ENCODE measurements around the gene IRS2. TPM values are rescaled to one million over a fixed set of nuclear protein-coding genes. Genes with fewer than 3 reads are reported as not detected.

Gene IRS2
- total and polyA plus RNA-seq, 2 donors (not counting 3 experiments of a cell fraction or from before 2014, with no cell fraction given) = 1.6 to 4.4 TPM

DNA sequence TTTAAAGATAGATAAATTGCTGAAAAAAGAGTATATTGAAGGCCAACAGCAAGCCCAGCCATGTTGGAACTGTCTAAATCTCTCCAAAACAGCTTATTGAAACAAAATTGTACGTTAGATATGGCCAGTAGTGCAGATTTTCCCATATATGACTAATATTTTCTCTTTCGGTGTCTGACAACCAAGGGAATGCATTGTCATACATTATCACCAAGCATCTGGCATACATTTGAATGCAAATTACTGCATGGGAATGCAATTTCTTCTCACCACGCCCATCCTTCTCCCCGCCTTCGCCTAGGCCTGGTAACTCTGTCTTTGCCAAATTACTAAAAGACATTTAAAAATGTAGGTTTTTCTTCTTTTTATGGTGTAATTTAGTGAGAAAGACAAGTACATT is 32.5 kb upstream of the IRS2 start:
- FAIRE-seq = no peak
- Histone ChIP-seq H4K20me1 (replicated peaks; ENCODE audit: control insufficient read depth, extremely low read depth, insufficient read depth, low read length) (no peaks in the 10 kb centered on the region), H3K9ac (replicated peaks; ENCODE audit: extremely low read depth, insufficient read depth, low read length) (no peak overlapping the region), H3K36me3 (ENCODE audit: control insufficient read depth in 2 of 2, extremely low read depth in 1 of 2, insufficient read depth in 2 of 2, low read length in 2 of 2) (no peaks in the 10 kb centered on the region), H2AFZ (ENCODE audit: low read depth, low read length) (no peak overlapping the region), H3K9me1 (replicated peaks; ENCODE audit: control insufficient read depth, extremely low read depth, insufficient read depth, low read length) (no peaks in the 10 kb centered on the region), H3K27ac (ENCODE audit: insufficient read depth, low read depth, low read length) (no peak overlapping the region), H3K79me2 (ENCODE audit: control insufficient read depth, insufficient read depth, low read length) (no peaks in the 10 kb centered on the region), H3K27me3 (ENCODE audit: control insufficient read depth in 2 of 2, insufficient read depth in 2 of 2, low read length in 2 of 2) (no peaks in the 10 kb centered on the region), H3K4me1 (ENCODE audit: control insufficient read depth, extremely low read depth, insufficient read depth, low read length) (no peaks in the 10 kb centered on the region), H3K4me2 (ENCODE audit: insufficient read depth, low read length) (no peak overlapping the region), H3K9me3 (replicated peaks; ENCODE audit: control insufficient read depth, insufficient read depth, low read length) (no peaks in the 10 kb centered on the region), H3K4me3 (replicated peaks in 1 of 3; ENCODE audit: insufficient read depth in 1 of 3, low read depth in 1 of 3, low read length in 3 of 3) (no peak overlapping the region)
- dilution Hi-C loops (cut with MboI; ENCODE audit: extremely low pct_ligation_motif_present, low sequenced_read_pairs) = no loop called here
- BruUV-seq (replicated peaks) = no TSS peak
- POLR2A ChIA-PET = no interaction called here
- DNase-seq (ENCODE audit: low read depth, low spot score) = no peak
- TF ChIP-seq POLR2AphosphoS5 (IDR thresholded peaks at IDR 0.05; ENCODE audit: insufficient read depth, low read depth, low read length) (no peak), EZH2 (IDR thresholded peaks at IDR 0.05; ENCODE audit: borderline replicate concordance, low read depth, low read length, severe bottlenecking) (no peak), GATA2 (IDR thresholded peaks at IDR 0.05; ENCODE audit: insufficient read depth, insufficient read length, low read depth, low read length) (no peak), FOS (IDR thresholded peaks at IDR 0.05; ENCODE audit: borderline replicate concordance, insufficient read depth, low read length) (no peak), JUN (IDR thresholded peaks at IDR 0.05; ENCODE audit: borderline replicate concordance, insufficient read depth, insufficient read length, low read depth) (no peak), MYC (IDR thresholded peaks at IDR 0.05; ENCODE audit: low read depth, low read length) (no peak), POLR2A (IDR thresholded peaks at IDR 0.05; ENCODE audit: low read depth, low read length) (no peak)
- TF ChIP-seq, protein P1, sequence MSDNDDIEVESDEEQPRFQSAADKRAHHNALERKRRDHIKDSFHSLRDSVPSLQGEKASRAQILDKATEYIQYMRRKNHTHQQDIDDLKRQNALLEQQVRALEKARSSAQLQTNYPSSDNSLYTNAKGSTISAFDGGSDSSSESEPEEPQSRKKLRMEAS (IDR thresholded peaks at IDR 0.05; ENCODE audit: insufficient read depth, insufficient read length) = no peak
- TF ChIP-seq, protein P2, sequence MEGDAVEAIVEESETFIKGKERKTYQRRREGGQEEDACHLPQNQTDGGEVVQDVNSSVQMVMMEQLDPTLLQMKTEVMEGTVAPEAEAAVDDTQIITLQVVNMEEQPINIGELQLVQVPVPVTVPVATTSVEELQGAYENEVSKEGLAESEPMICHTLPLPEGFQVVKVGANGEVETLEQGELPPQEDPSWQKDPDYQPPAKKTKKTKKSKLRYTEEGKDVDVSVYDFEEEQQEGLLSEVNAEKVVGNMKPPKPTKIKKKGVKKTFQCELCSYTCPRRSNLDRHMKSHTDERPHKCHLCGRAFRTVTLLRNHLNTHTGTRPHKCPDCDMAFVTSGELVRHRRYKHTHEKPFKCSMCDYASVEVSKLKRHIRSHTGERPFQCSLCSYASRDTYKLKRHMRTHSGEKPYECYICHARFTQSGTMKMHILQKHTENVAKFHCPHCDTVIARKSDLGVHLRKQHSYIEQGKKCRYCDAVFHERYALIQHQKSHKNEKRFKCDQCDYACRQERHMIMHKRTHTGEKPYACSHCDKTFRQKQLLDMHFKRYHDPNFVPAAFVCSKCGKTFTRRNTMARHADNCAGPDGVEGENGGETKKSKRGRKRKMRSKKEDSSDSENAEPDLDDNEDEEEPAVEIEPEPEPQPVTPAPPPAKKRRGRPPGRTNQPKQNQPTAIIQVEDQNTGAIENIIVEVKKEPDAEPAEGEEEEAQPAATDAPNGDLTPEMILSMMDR (IDR thresholded peaks at IDR 0.05; ENCODE audit: extremely low read depth in 1 of 2, insufficient read depth in 1 of 2, low read depth in 1 of 2, low read length in 2 of 2) = no peak
- CTCF ChIA-PET = no interaction called here
- intact Hi-C loops (cut with micrococcal nuclease) = no loop called here
